ENCODE data around the gene RGL1. TPM values are rescaled to one million over a fixed set of nuclear protein-coding genes. Genes with fewer than 3 reads are reported as not detected.

The RGL1 gene
- total RNA-seq, 4 donors from 2014 or later = 9.3 to 36.3 (median 16.3) TPM

GRCh38 chr1:183885142-183885735, 80.3 kb downstream of the RGL1 start:
- no peak overlapping the region for H3K4me3 ChIP-seq (replicated peaks in 1 of 3)
- no peak for DNase-seq
- no peaks in the 10 kb centered on the region for H3K9me3 ChIP-seq
- H3K36me3 ChIP-seq = no peaks in the 10 kb centered on the region
- TF ChIP-seq CTCF (IDR thresholded peaks at IDR 0.05) = no peak
- no peak for TF ChIP-seq POLR2A (IDR thresholded peaks at IDR 0.05)
- no peak overlapping the region for H3K27ac ChIP-seq
- 77 to 82% methylated on average over 1 of the region's 1 CpG for WGBS, 2 donors
- no peaks in the 10 kb centered on the region for H3K27me3 ChIP-seq
- peaks cover 8 to 17% of the 10 kb centered on the region in 2 donors for H3K4me1 ChIP-seq
- intact Hi-C loops (cut with DNase I) = no loop called here

DNA sequence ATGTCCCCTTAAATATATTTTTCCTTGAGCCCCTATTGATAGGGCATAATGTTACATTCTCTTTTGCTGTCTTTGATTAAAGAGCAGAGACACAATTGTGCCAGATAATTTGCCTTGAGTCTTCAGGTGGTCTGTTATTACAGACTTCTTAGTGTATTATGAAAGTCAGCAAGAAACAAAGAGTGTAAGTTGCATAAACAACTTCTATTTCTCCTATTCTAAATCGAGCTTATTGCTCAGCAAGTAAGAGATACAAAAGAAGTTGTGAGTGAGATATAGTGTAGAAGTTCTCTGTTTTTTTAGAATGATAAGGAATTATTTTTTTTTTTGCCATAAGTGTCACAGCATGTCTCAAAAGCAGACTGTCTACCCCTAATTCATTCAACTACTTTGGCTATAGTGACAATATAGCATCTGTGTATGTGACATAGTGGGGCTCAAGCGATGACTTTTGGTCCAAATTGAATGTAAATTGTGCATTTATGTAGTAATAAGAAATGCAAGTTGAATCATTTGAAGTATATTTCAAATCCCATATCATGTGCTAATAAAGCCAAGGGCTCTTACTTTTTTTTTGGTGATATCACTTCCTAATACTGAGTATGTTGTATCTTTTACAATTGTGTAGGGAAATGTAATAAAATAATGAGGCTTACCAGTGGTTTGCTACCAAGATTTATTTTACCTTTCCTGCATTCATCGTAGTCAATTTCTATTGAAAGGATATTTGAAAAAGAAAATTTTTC, 81.3 kb downstream of the RGL1 start:
- no peak overlapping the region for H3K27ac ChIP-seq
- no peak overlapping the region for H3K4me3 ChIP-seq (replicated peaks in 1 of 3)

GRCh38 chr1:183886853-183887252, 81.9 kb downstream of the RGL1 start:
- intact Hi-C loops (cut with DNase I) = no loop called here
- TF ChIP-seq CTCF (IDR thresholded peaks at IDR 0.05) = no peak
- no peak for TF ChIP-seq POLR2A (IDR thresholded peaks at IDR 0.05)
- Histone ChIP-seq H3K9me3 (no peaks in the 10 kb centered on the region), H3K27ac (no peak overlapping the region), H3K27me3 (no peaks in the 10 kb centered on the region), H3K36me3 (no peaks in the 10 kb centered on the region), H3K4me1 (peaks cover 4 to 10% of the 10 kb centered on the region in 2 donors), H3K4me3 (replicated peaks in 1 of 3) (no peak overlapping the region)
- no peak for DNase-seq

More for the DNA sequence above, 81.3 kb downstream of the RGL1 start:
- intact Hi-C loops (cut with DNase I) = no loop called here
- TF ChIP-seq CTCF (IDR thresholded peaks at IDR 0.05) (no peak), POLR2A (IDR thresholded peaks at IDR 0.05) (no peak)
- Histone ChIP-seq H3K27me3 (no peaks in the 10 kb centered on the region), H3K9me3 (no peaks in the 10 kb centered on the region), H3K36me3 (no peaks in the 10 kb centered on the region), H3K4me1 (peaks cover 8 to 16% of the 10 kb centered on the region in 2 donors)
- DNase-seq = no peak
- WGBS, 2 donors = 90 to 91% methylated on average over 3 of the region's 3 CpGs

- TF ChIP-seq POLR2A (IDR thresholded peaks at IDR 0.05) (no peak), CTCF (IDR thresholded peaks at IDR 0.05) (no peak)
- no peaks in the 10 kb centered on the region for H3K36me3 ChIP-seq
- no peaks in the 10 kb centered on the region for H3K27me3 ChIP-seq
- WGBS, 2 donors = 82 to 84% methylated on average over 9 of the region's 9 CpGs
- intact Hi-C loops (cut with DNase I) = no loop called here
- no peaks in the 10 kb centered on the region for H3K9me3 ChIP-seq
- H3K4me3 ChIP-seq (replicated peaks in 1 of 3) = no peak overlapping the region
- DNase-seq = no peak
- no peak overlapping the region for H3K27ac ChIP-seq
- no peaks in the 10 kb centered on the region for H3K4me1 ChIP-seq
These were observed 83.2 kb downstream of the RGL1 start for GRCh38 chr1:183887826-183888819.
